GM12878 (cell line): ENCODE measurements around the gene FAR2. TPM values are rescaled to one million over a fixed set of nuclear protein-coding genes. Genes with fewer than 3 reads are reported as not detected.

Experiments used
- ATAC-seq: fragments of 200-7000 bp; cut with Tn5 transposase; 3 replicates; pipeline ENCODE4 v1.9.1; 2020; ENCODE audit warnings: mild to moderate bottlenecking, moderate library complexity
- BruUV-seq: library from RNA; stranded (reverse); fragments of 400-500 nt; replicated peaks from 2 replicates; lab custom pipeline; 2021; lab: Mats Ljungman, UMichigan
- CTCF ChIA-PET: fragments of 300-600 bp; sonication (Branson Sonifier 250); formaldehyde crosslinking; extraction: SDS; loops from one replicate; lab custom pipeline; 2021; ENCODE audit warnings: inconsistent platforms; lab: Yijun Ruan, JAX
- POLR2A ChIA-PET: fragments of 350-600 bp; formaldehyde crosslinking; extraction: SDS; loops from one replicate; lab custom pipeline; 2021; ENCODE audit warnings: inconsistent platforms; lab: Charles Lee
- RAD21 ChIA-PET: fragments of 300-600 bp; sonication (Branson Sonifier 250); formaldehyde crosslinking; loops from one replicate; lab custom pipeline; 2023; ENCODE audit warnings: antibody characterized with exemption; ENCODE audit not compliant: unreplicated experiment; lab: Charles Lee
- SMC1A ChIA-PET: fragments of 300-600 bp; sonication (Branson Sonifier 250); formaldehyde crosslinking; loops from one replicate; lab custom pipeline; 2023; ENCODE audit not compliant: unreplicated experiment, uncharacterized antibody; lab: Charles Lee
- DNase-seq: peaks from one replicate; pipeline ENCODE4 v3.0.0-alpha.2; 2011; ENCODE audit warnings: low read depth, low spot score
- FAIRE-seq: peaks from 3 replicates; lab custom pipeline; 2011; peaks lifted over from hg19 to GRCh38; lab: Jason Lieb, UNC
- H2AFZ ChIP-seq: 2 replicates; pipeline ENCODE4 v1.6.0; 2011; ENCODE audit warnings: low read depth, low read length, control low read depth; ENCODE audit not compliant: control insufficient read depth
- H3K27ac ChIP-seq: 2 replicates; pipeline ENCODE4 v1.5.1; 2011; ENCODE audit warnings: control low read depth; ENCODE audit not compliant: control insufficient read depth, insufficient read depth
- H3K27me3 ChIP-seq, 2 experiments: replicated peaks in 1 of 2; 2 replicates each; pipeline versions ENCODE4 v1.6.0 to v1.6.1; 2011; ENCODE audit warnings: low read length in 1 of 2; ENCODE audit not compliant: control insufficient read depth in 2 of 2, insufficient read depth in 2 of 2
- H3K36me3 ChIP-seq, 2 experiments: 2 replicates each; pipeline ENCODE4 v1.5.1; 2011; ENCODE audit warnings: low read length in 1 of 2; ENCODE audit not compliant: control insufficient read depth in 2 of 2, insufficient read depth in 2 of 2
- H3K4me1 ChIP-seq: 2 replicates; pipeline ENCODE4 v1.6.1; 2011; ENCODE audit warnings: mild to moderate bottlenecking, low read length, moderate library complexity, mixed read lengths; ENCODE audit not compliant: control insufficient read depth, insufficient read depth
- H3K4me2 ChIP-seq: 2 replicates; pipeline ENCODE4 v1.6.0; 2011; ENCODE audit warnings: control low read depth; ENCODE audit not compliant: control insufficient read depth, insufficient read depth
- H3K4me3 ChIP-seq: fragments of 200-600 bp; sonication (generic); 2 replicates; pipeline ENCODE4 v1.5.1; 2016
- H3K79me2 ChIP-seq: 2 replicates; pipeline ENCODE4 v1.6.0; 2011; ENCODE audit warnings: low read length; ENCODE audit not compliant: control insufficient read depth, insufficient read depth
- H3K9ac ChIP-seq: 2 replicates; pipeline ENCODE4 v1.8.0; 2011; ENCODE audit warnings: low read length, control low read depth, mixed read lengths; ENCODE audit not compliant: control insufficient read depth, insufficient read depth
- H3K9me3 ChIP-seq: replicated peaks from 3 replicates; pipeline ENCODE4 v1.5.1; 2011; ENCODE audit warnings: mild to moderate bottlenecking, low read length; ENCODE audit not compliant: control insufficient read depth, insufficient read depth
- H4K20me1 ChIP-seq: 2 replicates; pipeline ENCODE4 v1.6.0; 2011; ENCODE audit not compliant: control insufficient read depth, insufficient read depth
- ATF7 ChIP-seq: fragments of 450-650 bp; IDR thresholded peaks from 2 replicates; pipeline ENCODE4 v1.6.1; 2016; ENCODE audit warnings: low read depth, mild to moderate bottlenecking
- BACH1 ChIP-seq: fragments of 450-650 bp; IDR thresholded peaks from 2 replicates; pipeline ENCODE4 v1.6.1; 2017; ENCODE audit warnings: mild to moderate bottlenecking, borderline replicate concordance
- CBX3 ChIP-seq: fragments of 200-600 bp; sonication (generic); IDR thresholded peaks from 2 replicates; pipeline ENCODE4 v1.6.1; 2016; ENCODE audit warnings: low read depth, borderline replicate concordance
- EGR1 ChIP-seq, 2 experiments: IDR thresholded peaks; 1 replicate in 1 of 2; 2 replicates in 1 of 2; pipeline ENCODE4 v1.6.1; 2011 to 2012; ENCODE audit warnings: low read depth in 2 of 2, low read length in 2 of 2, borderline replicate concordance in 1 of 2, mild to moderate bottlenecking in 1 of 2, moderate library complexity in 1 of 2
- FOXK2 ChIP-seq: fragments of 450-650 bp; IDR thresholded peaks from 2 replicates; pipeline ENCODE4 v1.6.1; 2017; ENCODE audit warnings: mild to moderate bottlenecking, moderate library complexity
- IKZF1 ChIP-seq: fragments of 450-650 bp; conservative IDR thresholded peaks from 2 replicates; pipeline ENCODE4 v1.6.1; 2017; ENCODE audit warnings: antibody characterized with exemption, mild to moderate bottlenecking
- NR2C1 ChIP-seq: fragments of 450-650 bp; IDR thresholded peaks from 2 replicates; pipeline ENCODE4 v1.6.1; 2017; ENCODE audit warnings: antibody characterized with exemption, mild to moderate bottlenecking, moderate library complexity
- POLR2AphosphoS2 ChIP-seq: IDR thresholded peaks from 2 replicates; pipeline ENCODE4 v1.6.1; 2011; ENCODE audit warnings: low read depth, mild to moderate bottlenecking, low read length, improper control_type of control experiment, moderate library complexity
- PRDM15 ChIP-seq: fragments of 450-650 bp; formaldehyde crosslinking; IDR thresholded peaks from 2 replicates; pipeline ENCODE4 v1.4.0; 2020; ENCODE audit warnings: mild to moderate bottlenecking, moderate library complexity
- RB1 ChIP-seq: fragments of 450-650 bp; formaldehyde crosslinking; IDR thresholded peaks from 2 replicates; pipeline ENCODE4 v1.6.1; 2017; ENCODE audit warnings: mild to moderate bottlenecking, borderline replicate concordance
- USF2 ChIP-seq: IDR thresholded peaks from 2 replicates; pipeline ENCODE4 v1.6.1; 2011; ENCODE audit warnings: low read depth, low read length, improper control_type of control experiment, borderline replicate concordance
- ZNF274 ChIP-seq: IDR thresholded peaks from one replicate; pipeline ENCODE4 v1.8.0; 2011; ENCODE audit not compliant: insufficient read length, insufficient read depth
- ZNF592 ChIP-seq: fragments of 450-650 bp; IDR thresholded peaks from 2 replicates; pipeline ENCODE4 v1.6.1; 2017; ENCODE audit warnings: mild to moderate bottlenecking, moderate library complexity
- WGBS: methylation state at CpG from one replicate; pipeline ENCODE4 v1.1.6; 2016; ENCODE audit warnings: low lambda C conversion rate; ENCODE audit not compliant: insufficient replicate concordance, insufficient coverage; ENCODE audit errors: missing lambda C conversion rate; 5-methylcytosine and 5-hydroxymethylcytosine counted together
- in situ Hi-C: fragments of 300-500 bp; cut with MboI; formaldehyde crosslinking; loops from 9 replicates; pipeline ENCODE4 v1.14.3; 2018; ENCODE audit warnings: mixed read lengths
- intact Hi-C: fragments of 100-400 bp; cut with micrococcal nuclease; formaldehyde crosslinking; loops from one replicate; pipeline ENCODE4 v1.14.2; 2022; ENCODE audit not compliant: unreplicated experiment
- polyA plus RNA-seq, 11 experiments: library from polyadenylated mRNA; depleted of rRNA in 4 of 11; unstranded in 6 of 11; stranded (reverse) in 5 of 11; fragments of >200 nt; fragmentation: Nextera tagmentation in 4 of 11; fragmentation: Illumina TruSeq in 1 of 11; extraction: Ambion mirVana in 4 of 11; extraction: Trizol in 1 of 11; gene quantifications; 1 replicate in 1 of 11; 2 replicates in 10 of 11; pipeline versions ENCODE4 v1.2.1 to v1.2.3, GENCODE V29; 2011 to 2016; ENCODE audit warnings: inconsistent platforms in 2 of 11, missing spikeins in 2 of 11, low read depth in 1 of 11
- total RNA-seq, 4 experiments: library from RNA; depleted of rRNA in 3 of 4; stranded (reverse); fragments of >200 nt in 3 of 4; fragmentation: Illumina TruSeq in 1 of 4; extraction: Trizol in 1 of 4; gene quantifications; 2 replicates each; pipeline versions ENCODE4 v1.2.1 to v1.2.3, GENCODE V29; 2013 to 2021

FAR2 gene
- total and polyA plus RNA-seq, 10 of the 15 experiments (the other 5 are each of a cell fraction or from before 2014, with no cell fraction given), result 0.50 to 1.1 (median 0.65) TPM

- no peak for FAIRE-seq
These were observed 233.2 kb downstream of the FAR2 start for GRCh38 chr12:29382251-29382650.

More at GRCh38 chr12:29382251-29382650, 233.2 kb downstream of the FAR2 start:
- ChIA-PET RAD21 (no interaction called here), POLR2A (no interaction called here), CTCF (no interaction called here), SMC1A (no interaction called here)
- WGBS, result 64% methylated on average over 2 of the region's 2 CpGs
- no peak for TF ChIP-seq BACH1
- no peak for TF ChIP-seq EGR1 (IDR thresholded peaks at IDR 0.05; ENCODE audit: borderline replicate concordance in 1 of 2, low read depth in 2 of 2, low read length in 2 of 2)
- no peak for TF ChIP-seq ZNF592
- TF ChIP-seq ZNF274, result no peak
- no peak for TF ChIP-seq FOXK2
- TF ChIP-seq PRDM15, result no peak
- no peak for TF ChIP-seq USF2
- no peak for TF ChIP-seq ATF7
- no peak for TF ChIP-seq RB1
- TF ChIP-seq POLR2AphosphoS2, result no peak
- TF ChIP-seq NR2C1, result no peak
- TF ChIP-seq IKZF1, result no peak
- no peak for TF ChIP-seq CBX3
- ATAC-seq, result no peak
- BruUV-seq, result no TSS peak
- Histone ChIP-seq H3K9ac (no peak overlapping the region), H3K4me1 (no peaks in the 10 kb centered on the region), H3K27me3 (no peaks in the 10 kb centered on the region), H3K4me2 (no peak overlapping the region), H3K79me2 (peaks cover 31% of the 10 kb centered on the region), H3K4me3 (no peak overlapping the region), H3K9me3 (no peaks in the 10 kb centered on the region; the same call in 2 of the 3 replicates), H3K36me3 (0 out of 4 replicates have a peak, but pooled peaks cover 0 to 3% of the 10 kb centered on the region in 2 experiments), H4K20me1 (no peaks in the 10 kb centered on the region), H3K27ac (no peak overlapping the region), H2AFZ (no peak overlapping the region)
- DNase-seq, result no peak
- intact Hi-C loops (no loop called here), in situ Hi-C loops (no loop called here)
